GM23338 (cell line): ENCODE measurements around the gene EDN1. TPM values are rescaled to one million over a fixed set of nuclear protein-coding genes. Genes with fewer than 3 reads are reported as not detected.

Source experiments
- ATAC-seq: fragments of 200-7000 bp; cut with Tn5 transposase; 3 replicates; pipeline ENCODE4 v1.9.1; 2020
- DNase-seq: peaks from one replicate; pipeline ENCODE4 v3.0.0-alpha.2; 2015; ENCODE audit warnings: low spot score
- H2AFZ ChIP-seq: fragments of 200-600 bp; sonication (generic); 2 replicates; pipeline ENCODE4 v1.8.0; 2016; ENCODE audit warnings: antibody characterized with exemption, mild to moderate bottlenecking, moderate library complexity
- H3F3A ChIP-seq: fragments of 200-600 bp; sonication (generic); replicated peaks from 2 replicates; pipeline ENCODE4 v1.8.0; 2017; ENCODE audit warnings: antibody characterized with exemption, mixed run types, low read depth
- H3K27ac ChIP-seq: fragments of 200-600 bp; sonication (generic); 2 replicates; pipeline ENCODE4 v1.6.1; 2016; ENCODE audit warnings: low read depth
- H3K27me3 ChIP-seq: fragments of 200-600 bp; sonication (generic); 2 replicates; pipeline ENCODE4 v1.8.0; 2016; ENCODE audit warnings: mild to moderate bottlenecking, mixed run types, moderate library complexity; ENCODE audit not compliant: insufficient read depth
- H3K36me3 ChIP-seq: fragments of 200-600 bp; sonication (generic); 2 replicates; pipeline ENCODE4 v1.8.0; 2016; ENCODE audit warnings: mild to moderate bottlenecking; ENCODE audit not compliant: insufficient read depth
- H3K4me1 ChIP-seq: fragments of 200-600 bp; sonication (generic); 2 replicates; pipeline ENCODE4 v1.8.0; 2016; ENCODE audit warnings: mild to moderate bottlenecking, moderate library complexity; ENCODE audit not compliant: insufficient read depth
- H3K4me2 ChIP-seq: fragments of 200-600 bp; sonication (generic); 2 replicates; pipeline ENCODE4 v1.7.1; 2017; ENCODE audit warnings: mixed run types
- H3K4me3 ChIP-seq: fragments of 200-600 bp; sonication (generic); 2 replicates; pipeline ENCODE4 v1.6.1; 2016; ENCODE audit warnings: mixed run types
- H3K79me2 ChIP-seq: fragments of 200-600 bp; sonication (generic); replicated peaks from 2 replicates; pipeline ENCODE4 v1.8.0; 2017; ENCODE audit warnings: mild to moderate bottlenecking; ENCODE audit not compliant: insufficient read depth
- H3K9me2 ChIP-seq: fragments of 200-600 bp; sonication (generic); 2 replicates; pipeline ENCODE4 v1.8.0; 2017; ENCODE audit not compliant: insufficient read depth
- H4K20me1 ChIP-seq: fragments of 200-600 bp; sonication (generic); replicated peaks from 2 replicates; pipeline ENCODE4 v1.8.0; 2017; ENCODE audit warnings: mild to moderate bottlenecking; ENCODE audit not compliant: insufficient read depth
- H3K27ac Mint-ChIP-seq: 2 replicates; pipeline ENCODE4 v1.8.0; 2020; ENCODE audit warnings: inconsistent platforms, mild to moderate bottlenecking, moderate library complexity, mixed read lengths
- H3K27me3 Mint-ChIP-seq: 3 replicates; pipeline ENCODE4 v1.8.0; 2022; ENCODE audit warnings: low read depth, mild to moderate bottlenecking, moderate library complexity, mixed read lengths, inconsistent platforms; ENCODE audit not compliant: insufficient read depth, poor library complexity
- H3K36me3 Mint-ChIP-seq: 3 replicates; pipeline ENCODE4 v1.8.0; 2021; ENCODE audit warnings: low read depth, mild to moderate bottlenecking, inconsistent platforms, moderate library complexity, mixed read lengths
- H3K4me1 Mint-ChIP-seq: 3 replicates; pipeline ENCODE4 v1.8.0; 2020; ENCODE audit warnings: mild to moderate bottlenecking, inconsistent platforms, mixed read lengths
- H3K4me3 Mint-ChIP-seq: 3 replicates; pipeline ENCODE4 v1.8.0; 2021; ENCODE audit warnings: moderate library complexity, mild to moderate bottlenecking, inconsistent platforms, mixed read lengths
- H3K9me3 Mint-ChIP-seq: 3 replicates; pipeline ENCODE4 v1.8.0; 2020; ENCODE audit warnings: moderate library complexity, mild to moderate bottlenecking, inconsistent platforms, mixed read lengths
- EZH2 ChIP-seq: fragments of 200-600 bp; sonication (generic); IDR thresholded peaks from one replicate; pipeline ENCODE4 v1.8.0; 2017; ENCODE audit warnings: antibody characterized with exemption, mild to moderate bottlenecking, low read depth; ENCODE audit not compliant: unreplicated experiment
- EZH2phosphoT487 ChIP-seq: fragments of 200-600 bp; sonication (generic); IDR thresholded peaks from one replicate; pipeline ENCODE4 v1.8.1; 2018; ENCODE audit warnings: antibody characterized with exemption; ENCODE audit not compliant: unreplicated experiment
- JUNB ChIP-seq: IDR thresholded peaks from one replicate; pipeline ENCODE4 v1.6.1; 2016; ENCODE audit warnings: antibody characterized with exemption; ENCODE audit not compliant: unreplicated experiment
- ZNF114 ChIP-seq: fragments of 250-450 bp; sonication (Bioruptor Pico); IDR thresholded peaks from 2 replicates; pipeline ENCODE4 v1.5.0; 2020; ENCODE audit warnings: mild to moderate bottlenecking, moderate library complexity
- polyA plus RNA-seq: library from polyadenylated mRNA; unstranded; fragments of >200 nt; fragmentation: Nextera tagmentation; extraction: Ambion mirVana; gene quantifications from 2 replicates; pipeline ENCODE4 v1.2.1, GENCODE V29; 2016
- total RNA-seq: library from RNA; depleted of rRNA; stranded (reverse); fragments of >200 nt; shearing (Covaris generic); gene quantifications from 2 replicates; pipeline ENCODE4 v1.2.3, GENCODE V29; 2014
- TF ChIP-seq, protein P1 (sequence below): IDR thresholded peaks from one replicate; pipeline ENCODE4 v1.6.1; 2018; ENCODE audit warnings: antibody characterized with exemption; ENCODE audit not compliant: unreplicated experiment
- TF ChIP-seq, protein P2 (sequence below): fragments of 250-450 bp; sonication (Bioruptor Pico); IDR thresholded peaks from 2 replicates; pipeline ENCODE4 v1.5.0; 2020; ENCODE audit warnings: mild to moderate bottlenecking, moderate library complexity
- TF ChIP-seq, protein P3 (sequence below), 2 experiments: fragments of 200-600 bp in 1 of 2; sonication (generic) in 1 of 2; conservative IDR thresholded peaks; 2 replicates each; pipeline versions ENCODE4 v1.5.1 to v1.6.1; 2016 to 2017; ENCODE audit warnings: antibody characterized with exemption in 2 of 2, low read depth in 2 of 2, mild to moderate bottlenecking in 2 of 2, moderate library complexity in 1 of 2
- TF ChIP-seq, protein P4 (sequence below): IDR thresholded peaks from 2 replicates; pipeline ENCODE4 v1.6.1; 2016; ENCODE audit warnings: antibody characterized with exemption

The EDN1 gene
- total and polyA plus RNA-seq, 2 experiments from 2014 or later: 0.80 to 1.2 TPM

DNA sequence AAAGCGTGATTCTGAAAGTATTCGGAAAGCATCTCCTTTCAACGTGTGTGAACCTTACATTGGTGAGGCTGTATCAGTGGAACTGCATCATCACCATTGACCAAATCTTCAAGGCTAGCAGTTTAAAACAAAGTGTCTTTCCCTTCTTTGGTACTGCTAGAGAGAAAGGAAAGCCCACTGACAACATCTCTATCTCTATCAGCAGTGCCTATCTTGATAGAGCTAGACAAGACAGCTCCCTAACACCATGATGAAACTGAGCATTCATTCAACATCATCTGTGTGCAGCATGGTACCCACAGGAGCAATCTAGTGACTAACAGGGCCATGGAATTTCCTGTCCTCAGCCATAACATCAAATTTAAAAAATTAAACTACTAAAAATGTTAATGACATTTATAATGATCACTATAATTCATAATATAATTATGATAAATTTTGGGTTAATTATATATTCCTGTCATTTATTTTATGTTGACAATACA, 31.5 kb upstream of the EDN1 start:
- H3K36me3 Mint-ChIP-seq: no peaks in the 10 kb centered on the region
- no peak for DNase-seq
- ATAC-seq: no peak
- Histone ChIP-seq H2AFZ (no peak overlapping the region), H3K79me2 (no peaks in the 10 kb centered on the region), H3K36me3 (no peaks in the 10 kb centered on the region), H3K4me3 (no peak overlapping the region), H3K27me3 (no peaks in the 10 kb centered on the region), H3F3A (no peaks in the 10 kb centered on the region), H3K9me2 (no peaks in the 10 kb centered on the region), H4K20me1 (no peaks in the 10 kb centered on the region), H3K4me2 (no peak overlapping the region), H3K4me1 (no peaks in the 10 kb centered on the region), H3K27ac (no peak overlapping the region)
- H3K9me3 Mint-ChIP-seq: no peaks in the 10 kb centered on the region
- H3K27ac Mint-ChIP-seq: no peak overlapping the region
- no peak overlapping the region for H3K4me3 Mint-ChIP-seq
- H3K27me3 Mint-ChIP-seq: no peaks in the 10 kb centered on the region
- no peak for TF ChIP-seq EZH2
- H3K4me1 Mint-ChIP-seq: peaks cover 6% of the 10 kb centered on the region; the same call in 1 of the 3 replicates

DNA sequence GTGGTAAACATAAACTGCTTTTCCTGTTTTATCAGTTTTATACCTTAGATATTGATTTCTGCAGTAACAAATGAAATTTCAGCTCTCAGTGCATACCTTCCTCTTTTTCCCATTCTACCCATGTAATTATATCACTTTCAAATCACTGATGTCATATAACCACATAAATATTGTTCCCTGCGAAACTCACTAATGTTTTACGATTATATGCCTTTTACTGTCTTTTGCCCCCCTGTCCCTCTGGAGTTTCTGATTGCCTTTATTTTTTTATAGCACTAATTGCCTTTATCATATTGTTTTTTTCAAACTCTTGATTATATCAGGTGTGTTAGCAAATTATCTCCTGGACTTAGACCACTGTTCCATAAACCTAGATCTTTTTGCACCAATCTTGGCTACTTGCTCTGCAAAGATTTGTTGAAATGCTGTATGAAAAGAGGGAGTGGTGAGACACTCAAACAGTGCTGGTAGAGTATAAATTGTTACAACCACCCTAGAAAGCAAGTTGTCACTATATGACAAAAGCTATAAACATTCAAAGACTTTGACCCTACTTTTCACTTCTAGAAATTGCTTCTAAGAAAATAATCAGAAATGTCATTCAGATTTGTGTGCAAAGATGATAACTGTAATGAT, 29.6 kb upstream of the EDN1 start:
- no peak overlapping the region for H3K27ac ChIP-seq
- Mint-ChIP-seq H3K27me3 (no peaks in the 10 kb centered on the region), H3K4me1 (peaks cover 6% of the 10 kb centered on the region; the same call in 1 of the 3 replicates), H3K27ac (no peak overlapping the region), H3K36me3 (no peaks in the 10 kb centered on the region), H3K9me3 (no peaks in the 10 kb centered on the region), H3K4me3 (no peak overlapping the region)
- no peak overlapping the region for H3K4me2 ChIP-seq
- no peaks in the 10 kb centered on the region for H3F3A ChIP-seq
- no peaks in the 10 kb centered on the region for H3K79me2 ChIP-seq
- no peaks in the 10 kb centered on the region for H4K20me1 ChIP-seq
- ATAC-seq (no peak), DNase-seq (no peak)
- H2AFZ ChIP-seq: no peak overlapping the region
- H3K27me3 ChIP-seq: no peaks in the 10 kb centered on the region
- no peak overlapping the region for H3K4me3 ChIP-seq
- H3K4me1 ChIP-seq: no peaks in the 10 kb centered on the region
- H3K36me3 ChIP-seq: no peaks in the 10 kb centered on the region
- no peaks in the 10 kb centered on the region; the same call in 1 of the 2 replicates for H3K9me2 ChIP-seq
- TF ChIP-seq, protein P1, sequence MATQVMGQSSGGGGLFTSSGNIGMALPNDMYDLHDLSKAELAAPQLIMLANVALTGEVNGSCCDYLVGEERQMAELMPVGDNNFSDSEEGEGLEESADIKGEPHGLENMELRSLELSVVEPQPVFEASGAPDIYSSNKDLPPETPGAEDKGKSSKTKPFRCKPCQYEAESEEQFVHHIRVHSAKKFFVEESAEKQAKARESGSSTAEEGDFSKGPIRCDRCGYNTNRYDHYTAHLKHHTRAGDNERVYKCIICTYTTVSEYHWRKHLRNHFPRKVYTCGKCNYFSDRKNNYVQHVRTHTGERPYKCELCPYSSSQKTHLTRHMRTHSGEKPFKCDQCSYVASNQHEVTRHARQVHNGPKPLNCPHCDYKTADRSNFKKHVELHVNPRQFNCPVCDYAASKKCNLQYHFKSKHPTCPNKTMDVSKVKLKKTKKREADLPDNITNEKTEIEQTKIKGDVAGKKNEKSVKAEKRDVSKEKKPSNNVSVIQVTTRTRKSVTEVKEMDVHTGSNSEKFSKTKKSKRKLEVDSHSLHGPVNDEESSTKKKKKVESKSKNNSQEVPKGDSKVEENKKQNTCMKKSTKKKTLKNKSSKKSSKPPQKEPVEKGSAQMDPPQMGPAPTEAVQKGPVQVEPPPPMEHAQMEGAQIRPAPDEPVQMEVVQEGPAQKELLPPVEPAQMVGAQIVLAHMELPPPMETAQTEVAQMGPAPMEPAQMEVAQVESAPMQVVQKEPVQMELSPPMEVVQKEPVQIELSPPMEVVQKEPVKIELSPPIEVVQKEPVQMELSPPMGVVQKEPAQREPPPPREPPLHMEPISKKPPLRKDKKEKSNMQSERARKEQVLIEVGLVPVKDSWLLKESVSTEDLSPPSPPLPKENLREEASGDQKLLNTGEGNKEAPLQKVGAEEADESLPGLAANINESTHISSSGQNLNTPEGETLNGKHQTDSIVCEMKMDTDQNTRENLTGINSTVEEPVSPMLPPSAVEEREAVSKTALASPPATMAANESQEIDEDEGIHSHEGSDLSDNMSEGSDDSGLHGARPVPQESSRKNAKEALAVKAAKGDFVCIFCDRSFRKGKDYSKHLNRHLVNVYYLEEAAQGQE: no peak
- TF ChIP-seq, protein P2, sequence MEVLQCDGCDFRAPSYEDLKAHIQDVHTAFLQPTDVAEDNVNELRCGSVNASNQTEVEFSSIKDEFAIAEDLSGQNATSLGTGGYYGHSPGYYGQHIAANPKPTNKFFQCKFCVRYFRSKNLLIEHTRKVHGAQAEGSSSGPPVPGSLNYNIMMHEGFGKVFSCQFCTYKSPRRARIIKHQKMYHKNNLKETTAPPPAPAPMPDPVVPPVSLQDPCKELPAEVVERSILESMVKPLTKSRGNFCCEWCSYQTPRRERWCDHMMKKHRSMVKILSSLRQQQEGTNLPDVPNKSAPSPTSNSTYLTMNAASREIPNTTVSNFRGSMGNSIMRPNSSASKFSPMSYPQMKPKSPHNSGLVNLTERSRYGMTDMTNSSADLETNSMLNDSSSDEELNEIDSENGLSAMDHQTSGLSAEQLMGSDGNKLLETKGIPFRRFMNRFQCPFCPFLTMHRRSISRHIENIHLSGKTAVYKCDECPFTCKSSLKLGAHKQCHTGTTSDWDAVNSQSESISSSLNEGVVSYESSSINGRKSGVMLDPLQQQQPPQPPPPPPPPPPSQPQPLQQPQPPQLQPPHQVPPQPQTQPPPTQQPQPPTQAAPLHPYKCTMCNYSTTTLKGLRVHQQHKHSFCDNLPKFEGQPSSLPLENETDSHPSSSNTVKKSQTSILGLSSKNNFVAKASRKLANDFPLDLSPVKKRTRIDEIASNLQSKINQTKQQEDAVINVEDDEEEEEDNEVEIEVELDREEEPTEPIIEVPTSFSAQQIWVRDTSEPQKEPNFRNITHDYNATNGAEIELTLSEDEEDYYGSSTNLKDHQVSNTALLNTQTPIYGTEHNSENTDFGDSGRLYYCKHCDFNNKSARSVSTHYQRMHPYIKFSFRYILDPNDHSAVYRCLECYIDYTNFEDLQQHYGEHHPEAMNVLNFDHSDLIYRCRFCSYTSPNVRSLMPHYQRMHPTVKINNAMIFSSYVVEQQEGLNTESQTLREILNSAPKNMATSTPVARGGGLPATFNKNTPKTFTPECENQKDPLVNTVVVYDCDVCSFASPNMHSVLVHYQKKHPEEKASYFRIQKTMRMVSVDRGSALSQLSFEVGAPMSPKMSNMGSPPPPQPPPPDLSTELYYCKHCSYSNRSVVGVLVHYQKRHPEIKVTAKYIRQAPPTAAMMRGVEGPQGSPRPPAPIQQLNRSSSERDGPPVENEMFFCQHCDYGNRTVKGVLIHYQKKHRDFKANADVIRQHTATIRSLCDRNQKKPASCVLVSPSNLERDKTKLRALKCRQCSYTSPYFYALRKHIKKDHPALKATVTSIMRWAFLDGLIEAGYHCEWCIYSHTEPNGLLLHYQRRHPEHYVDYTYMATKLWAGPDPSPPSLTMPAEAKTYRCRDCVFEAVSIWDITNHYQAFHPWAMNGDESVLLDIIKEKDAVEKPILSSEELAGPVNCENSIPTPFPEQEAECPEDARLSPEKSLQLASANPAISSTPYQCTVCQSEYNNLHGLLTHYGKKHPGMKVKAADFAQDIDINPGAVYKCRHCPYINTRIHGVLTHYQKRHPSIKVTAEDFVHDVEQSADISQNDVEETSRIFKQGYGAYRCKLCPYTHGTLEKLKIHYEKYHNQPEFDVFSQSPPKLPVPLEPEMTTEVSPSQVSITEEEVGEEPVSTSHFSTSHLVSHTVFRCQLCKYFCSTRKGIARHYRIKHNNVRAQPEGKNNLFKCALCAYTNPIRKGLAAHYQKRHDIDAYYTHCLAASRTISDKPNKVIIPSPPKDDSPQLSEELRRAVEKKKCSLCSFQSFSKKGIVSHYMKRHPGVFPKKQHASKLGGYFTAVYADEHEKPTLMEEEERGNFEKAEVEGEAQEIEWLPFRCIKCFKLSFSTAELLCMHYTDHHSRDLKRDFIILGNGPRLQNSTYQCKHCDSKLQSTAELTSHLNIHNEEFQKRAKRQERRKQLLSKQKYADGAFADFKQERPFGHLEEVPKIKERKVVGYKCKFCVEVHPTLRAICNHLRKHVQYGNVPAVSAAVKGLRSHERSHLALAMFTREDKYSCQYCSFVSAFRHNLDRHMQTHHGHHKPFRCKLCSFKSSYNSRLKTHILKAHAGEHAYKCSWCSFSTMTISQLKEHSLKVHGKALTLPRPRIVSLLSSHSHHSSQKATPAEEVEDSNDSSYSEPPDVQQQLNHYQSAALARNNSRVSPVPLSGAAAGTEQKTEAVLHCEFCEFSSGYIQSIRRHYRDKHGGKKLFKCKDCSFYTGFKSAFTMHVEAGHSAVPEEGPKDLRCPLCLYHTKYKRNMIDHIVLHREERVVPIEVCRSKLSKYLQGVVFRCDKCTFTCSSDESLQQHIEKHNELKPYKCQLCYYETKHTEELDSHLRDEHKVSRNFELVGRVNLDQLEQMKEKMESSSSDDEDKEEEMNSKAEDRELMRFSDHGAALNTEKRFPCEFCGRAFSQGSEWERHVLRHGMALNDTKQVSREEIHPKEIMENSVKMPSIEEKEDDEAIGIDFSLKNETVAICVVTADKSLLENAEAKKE: no peak
- TF ChIP-seq, protein P3, sequence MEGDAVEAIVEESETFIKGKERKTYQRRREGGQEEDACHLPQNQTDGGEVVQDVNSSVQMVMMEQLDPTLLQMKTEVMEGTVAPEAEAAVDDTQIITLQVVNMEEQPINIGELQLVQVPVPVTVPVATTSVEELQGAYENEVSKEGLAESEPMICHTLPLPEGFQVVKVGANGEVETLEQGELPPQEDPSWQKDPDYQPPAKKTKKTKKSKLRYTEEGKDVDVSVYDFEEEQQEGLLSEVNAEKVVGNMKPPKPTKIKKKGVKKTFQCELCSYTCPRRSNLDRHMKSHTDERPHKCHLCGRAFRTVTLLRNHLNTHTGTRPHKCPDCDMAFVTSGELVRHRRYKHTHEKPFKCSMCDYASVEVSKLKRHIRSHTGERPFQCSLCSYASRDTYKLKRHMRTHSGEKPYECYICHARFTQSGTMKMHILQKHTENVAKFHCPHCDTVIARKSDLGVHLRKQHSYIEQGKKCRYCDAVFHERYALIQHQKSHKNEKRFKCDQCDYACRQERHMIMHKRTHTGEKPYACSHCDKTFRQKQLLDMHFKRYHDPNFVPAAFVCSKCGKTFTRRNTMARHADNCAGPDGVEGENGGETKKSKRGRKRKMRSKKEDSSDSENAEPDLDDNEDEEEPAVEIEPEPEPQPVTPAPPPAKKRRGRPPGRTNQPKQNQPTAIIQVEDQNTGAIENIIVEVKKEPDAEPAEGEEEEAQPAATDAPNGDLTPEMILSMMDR (conservative IDR thresholded peaks at IDR 0.05; ENCODE audit: low read depth in 2 of 2): no peak
- TF ChIP-seq EZH2phosphoT487 (no peak), ZNF114 (no peak), JUNB (no peak)
- TF ChIP-seq, protein P4, sequence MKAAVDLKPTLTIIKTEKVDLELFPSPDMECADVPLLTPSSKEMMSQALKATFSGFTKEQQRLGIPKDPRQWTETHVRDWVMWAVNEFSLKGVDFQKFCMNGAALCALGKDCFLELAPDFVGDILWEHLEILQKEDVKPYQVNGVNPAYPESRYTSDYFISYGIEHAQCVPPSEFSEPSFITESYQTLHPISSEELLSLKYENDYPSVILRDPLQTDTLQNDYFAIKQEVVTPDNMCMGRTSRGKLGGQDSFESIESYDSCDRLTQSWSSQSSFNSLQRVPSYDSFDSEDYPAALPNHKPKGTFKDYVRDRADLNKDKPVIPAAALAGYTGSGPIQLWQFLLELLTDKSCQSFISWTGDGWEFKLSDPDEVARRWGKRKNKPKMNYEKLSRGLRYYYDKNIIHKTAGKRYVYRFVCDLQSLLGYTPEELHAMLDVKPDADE: no peak
